OCI-LY1 (cell line): ENCODE data around the gene RAB40C.

Experiments
- CTCF ChIP-seq: fragments of 200-600 bp; sonication (generic), shearing (Covaris generic); IDR thresholded peaks from 2 replicates; pipeline ENCODE4 v1.5.1; 2017; ENCODE audit warnings: mild to moderate bottlenecking, antibody characterized with exemption, low read length, moderate library complexity, mixed read lengths
- EZH2 ChIP-seq: fragments of 200-600 bp; sonication (generic), shearing (Covaris generic); IDR thresholded peaks from 2 replicates; pipeline ENCODE4 v1.8.0; 2017; ENCODE audit warnings: borderline replicate concordance, mixed run types, mild to moderate bottlenecking, antibody characterized with exemption, low read length, moderate library complexity, mixed read lengths

- TF ChIP-seq CTCF (no peak), EZH2 (no peak)
Measured at GRCh38 chr16:651844-652243, 62.0 kb downstream of the RAB40C start.
